SK-N-SH (cell line): ENCODE results near the gene CEBPA. TPM values are rescaled to one million over a fixed set of nuclear protein-coding genes. Genes with fewer than 3 reads are reported as not detected.

Experiments
- CTCF ChIA-PET: fragments of 300-600, 350-600 bp; formaldehyde crosslinking; extraction: SDS; loops from one replicate; lab custom pipeline; 2021; lab: Yijun Ruan, JAX
- POLR2A ChIA-PET: fragments of 350-600 bp; sonication (Branson Sonifier 250); formaldehyde crosslinking; extraction: SDS; loops from one replicate; lab custom pipeline; 2020; ENCODE audit warnings: antibody characterized with exemption, inconsistent platforms; lab: Yijun Ruan, JAX
- DNase-seq: peaks from one replicate; pipeline ENCODE4 v3.0.0; 2012
- H2AFZ ChIP-seq: fragments of 200-600 bp; sonication (generic); 2 replicates; pipeline ENCODE4 v1.8.1; 2016; ENCODE audit warnings: antibody characterized with exemption, mild to moderate bottlenecking, low read depth
- H3F3A ChIP-seq: fragments of 200-600 bp; sonication (generic); replicated peaks from 2 replicates; pipeline ENCODE3; 2016; ENCODE audit warnings: antibody characterized with exemption, mild to moderate bottlenecking; ENCODE audit not compliant: insufficient read depth
- H3K27ac ChIP-seq, 2 experiments: fragments of 200-500 bp in 1 of 2; fragments of 200-600 bp in 1 of 2; sonication (Bioruptor generic) in 1 of 2; sonication (generic), shearing (Covaris generic) in 1 of 2; 2 replicates each; pipeline versions ENCODE4 v1.5.1 to v1.6.1; 2014 to 2016; ENCODE audit warnings: low read depth in 2 of 2, inconsistent platforms in 1 of 2, low read length in 1 of 2, mild to moderate bottlenecking in 1 of 2, mixed read lengths in 1 of 2
- H3K27me3 ChIP-seq: fragments of 200-600 bp; sonication (generic), shearing (Covaris generic); 2 replicates; pipeline ENCODE4 v1.6.1; 2016; ENCODE audit warnings: mixed run types; ENCODE audit not compliant: insufficient read depth
- H3K36me3 ChIP-seq, 2 experiments: fragments of 200-500 bp in 1 of 2; fragments of 200-600 bp in 1 of 2; sonication (Bioruptor generic) in 1 of 2; sonication (generic) in 1 of 2; replicated peaks in 1 of 2; 2 replicates each; pipeline versions ENCODE3 to v1.5.1; 2014 to 2016; ENCODE audit warnings: low read length in 1 of 2, mild to moderate bottlenecking in 1 of 2; ENCODE audit not compliant: insufficient read depth in 2 of 2, control insufficient read depth in 1 of 2
- H3K4me1 ChIP-seq, 2 experiments: fragments of 200-500 bp in 1 of 2; fragments of 200-600 bp in 1 of 2; sonication (Bioruptor generic) in 1 of 2; sonication (generic), shearing (Covaris generic) in 1 of 2; 2 replicates each; pipeline versions ENCODE4 v1.5.1 to v1.6.1; 2014 to 2016; ENCODE audit warnings: low read depth in 1 of 2, low read length in 1 of 2, mixed run types in 1 of 2; ENCODE audit not compliant: insufficient read depth in 2 of 2, control insufficient read depth in 1 of 2
- H3K4me2 ChIP-seq: fragments of 200-600 bp; sonication (generic), shearing (Covaris generic); 2 replicates; pipeline ENCODE4 v1.6.1; 2017; ENCODE audit warnings: mixed run types
- H3K4me3 ChIP-seq, 2 experiments: fragments of 200-500 bp in 1 of 2; fragments of 200-600 bp in 1 of 2; sonication (Bioruptor generic) in 1 of 2; sonication (generic), shearing (Covaris generic) in 1 of 2; 2 replicates each; pipeline versions ENCODE4 v1.5.1 to v1.8.1; 2014 to 2016; ENCODE audit warnings: low read depth in 2 of 2, inconsistent platforms in 1 of 2, low read length in 1 of 2, mild to moderate bottlenecking in 1 of 2, mixed read lengths in 1 of 2, moderate library complexity in 1 of 2
- H3K79me2 ChIP-seq: fragments of 200-600 bp; sonication (generic); 2 replicates; pipeline ENCODE4 v1.8.1; 2017; ENCODE audit warnings: mild to moderate bottlenecking; ENCODE audit not compliant: insufficient read depth
- H3K9ac ChIP-seq: fragments of 200-600 bp; sonication (generic); 2 replicates; pipeline ENCODE4 v1.6.1; 2017; ENCODE audit warnings: mixed run types
- H3K9me2 ChIP-seq: fragments of 200-600 bp; sonication (generic); 2 replicates; pipeline ENCODE4 v1.6.1; 2017; ENCODE audit warnings: mixed run types
- H3K9me3 ChIP-seq: fragments of 200-600 bp; sonication (generic); 2 replicates; pipeline ENCODE4 v1.6.1; 2017; ENCODE audit warnings: mixed run types, mild to moderate bottlenecking, moderate library complexity
- H4K20me1 ChIP-seq: fragments of 200-600 bp; sonication (generic); 2 replicates; pipeline ENCODE4 v1.6.1; 2017; ENCODE audit warnings: mild to moderate bottlenecking, mixed run types; ENCODE audit not compliant: insufficient read depth
- CHD2 ChIP-seq: fragments of 150-350 bp; IDR thresholded peaks from 2 replicates; pipeline ENCODE4 v1.6.1; 2018; ENCODE audit warnings: low read length; ENCODE audit not compliant: partially characterized antibody
- CTCF ChIP-seq: fragments of 200-600 bp; sonication (generic); IDR thresholded peaks from 2 replicates; pipeline ENCODE4 v1.6.1; 2017; ENCODE audit warnings: antibody characterized with exemption, mild to moderate bottlenecking, moderate library complexity
- EP300 ChIP-seq, 2 experiments: IDR thresholded peaks; 2 replicates each; pipeline versions ENCODE4 v1.4.0 to v1.6.1; 2012; ENCODE audit warnings: borderline replicate concordance in 1 of 2, low read depth in 1 of 2, low read length in 1 of 2
- FOXJ3 ChIP-seq: sonication (generic); formaldehyde crosslinking; IDR thresholded peaks from 2 replicates; pipeline ENCODE4 v1.5.1; 2020; ENCODE audit warnings: mild to moderate bottlenecking, missing genetic modification reagents
- GABPA ChIP-seq: IDR thresholded peaks from 2 replicates; pipeline ENCODE4 v1.4.0; 2012; ENCODE audit warnings: low read depth, mild to moderate bottlenecking
- GATA2 ChIP-seq: sonication (generic); formaldehyde crosslinking; IDR thresholded peaks from 2 replicates; pipeline ENCODE4 v1.5.0; 2020; ENCODE audit warnings: mild to moderate bottlenecking, missing genetic modification reagents
- IRF3 ChIP-seq: fragments of 150-350 bp; IDR thresholded peaks from 2 replicates; pipeline ENCODE4 v1.6.1; 2016; ENCODE audit warnings: mild to moderate bottlenecking, low read depth, low read length
- JUND ChIP-seq: IDR thresholded peaks from 2 replicates; pipeline ENCODE4 v1.4.0; 2012
- MEF2A ChIP-seq: IDR thresholded peaks from 2 replicates; pipeline ENCODE4 v1.4.0; 2012; ENCODE audit warnings: low read depth, borderline replicate concordance
- POLR2AphosphoS5 ChIP-seq: IDR thresholded peaks from 2 replicates; pipeline ENCODE4 v1.6.1; 2012; ENCODE audit warnings: low read depth, low read length
- RAD21 ChIP-seq: IDR thresholded peaks from 2 replicates; pipeline ENCODE4 v1.6.1; 2012; ENCODE audit warnings: mild to moderate bottlenecking, low read length
- RCOR1 ChIP-seq: fragments of 150-350 bp; IDR thresholded peaks from 2 replicates; pipeline ENCODE4 v1.6.1; 2017; ENCODE audit warnings: antibody characterized with exemption, low read length
- REST ChIP-seq: IDR thresholded peaks from 2 replicates; pipeline ENCODE4 v1.6.1; 2012; ENCODE audit warnings: mild to moderate bottlenecking, low read depth, low read length, moderate library complexity
- SIN3A ChIP-seq: IDR thresholded peaks from 2 replicates; pipeline ENCODE4 v1.6.1; 2012; ENCODE audit warnings: low read depth, mild to moderate bottlenecking, low read length, moderate library complexity, borderline replicate concordance
- SMC3 ChIP-seq: IDR thresholded peaks from 2 replicates; pipeline ENCODE4 v1.6.1; 2012; ENCODE audit warnings: low read depth, low read length, improper control_type of control experiment
- TCF12 ChIP-seq: IDR thresholded peaks from 2 replicates; pipeline ENCODE4 v1.4.0; 2012
- USF1 ChIP-seq: IDR thresholded peaks from 2 replicates; pipeline ENCODE4 v1.4.0; 2012; ENCODE audit warnings: low read depth, borderline replicate concordance
- YY1 ChIP-seq: IDR thresholded peaks from 2 replicates; pipeline ENCODE4 v1.4.0; 2012; ENCODE audit warnings: low read depth, mild to moderate bottlenecking
- WGBS: methylation state at CpG from one replicate; pipeline ENCODE4 v1.1.6; 2017; ENCODE audit warnings: low lambda C conversion rate; 5-methylcytosine and 5-hydroxymethylcytosine counted together
- polyA plus RNA-seq, 3 experiments: library from polyadenylated mRNA; depleted of rRNA; stranded (reverse); fragments of >200 nt; gene quantifications; 2 replicates each; pipeline ENCODE4 v1.2.3, GENCODE V29; 2012

Gene CEBPA
- polyA plus RNA-seq, 1 of the 3 experiments (the other 2 are of a cell fraction) = 0.15 TPM

- TF ChIP-seq POLR2AphosphoS5 = no peak
- TF ChIP-seq GABPA = no peak
- 0 out of 2 replicates have a peak, but pooled peaks have one; percentile 28 for TF ChIP-seq RCOR1
- no peak for TF ChIP-seq EP300 (IDR thresholded peaks at IDR 0.05; ENCODE audit: borderline replicate concordance in 1 of 2, low read depth in 1 of 2, low read length in 1 of 2)
- no peak for TF ChIP-seq REST
- TF ChIP-seq GATA2 = no peak
- no peak for TF ChIP-seq YY1
- TF ChIP-seq SIN3A = no peak
Measured at GRCh38 chr19:33302175-33302973, at the start of gene CEBPA (continued).

- no peaks in the 10 kb centered on the region for H4K20me1 ChIP-seq
- H3K4me1 ChIP-seq = peaks cover 0 to 4% of the 10 kb centered on the region in 2 experiments; a peak in 1 of 4 replicates
- 58% methylated on average over 12 of the region's 12 CpGs for WGBS
- no peaks in the 10 kb centered on the region for H3K9me2 ChIP-seq
- no peak overlapping the region for H2AFZ ChIP-seq
- H3K36me3 ChIP-seq = no peaks in the 10 kb centered on the region
- H3K9ac ChIP-seq = no peak overlapping the region
- no peak overlapping the region for H3K4me3 ChIP-seq
- no peaks in the 10 kb centered on the region for H3K9me3 ChIP-seq
- H3K4me2 ChIP-seq = no peak overlapping the region
- CTCF ChIA-PET = interaction anchor here (1.8 kb wide), 1 partner anchor 13 kb away, joined by 5 read pairs; no protein-coding TSS in a partner anchor
- no peak overlapping the region for H3K27ac ChIP-seq
- H3K27me3 ChIP-seq = 0 out of 2 replicates have a peak, but pooled peaks cover 3% of the 10 kb centered on the region
- POLR2A ChIA-PET = no interaction called here
- no peaks in the 10 kb centered on the region for H3F3A ChIP-seq
- no peak for DNase-seq
- H3K79me2 ChIP-seq = no peaks in the 10 kb centered on the region
- TF ChIP-seq REST = no peak
- no peak for TF ChIP-seq IRF3
- no peak for TF ChIP-seq SMC3
- no peak for TF ChIP-seq CTCF
- no peak for TF ChIP-seq CHD2
- TF ChIP-seq USF1 = no peak
- no peak for TF ChIP-seq TCF12
- no peak for TF ChIP-seq FOXJ3
- no peak for TF ChIP-seq RAD21
- TF ChIP-seq MEF2A = no peak
- TF ChIP-seq JUND = no peak
- no peak for TF ChIP-seq POLR2AphosphoS5
Measured at GRCh38 chr19:33350538-33351309, 48.4 kb upstream of the CEBPA start.
